A673 (cell line): ENCODE data around the gene TBX3.

Experiments
- EZH2 ChIP-seq: fragments of 200-600 bp; sonication (generic); IDR thresholded peaks from 2 replicates; pipeline ENCODE4 v1.6.1; 2017; ENCODE audit warnings: borderline replicate concordance, low read depth, mild to moderate bottlenecking, mixed read lengths, antibody characterized with exemption, low read length; ENCODE audit not compliant: poor library complexity, severe bottlenecking
- TF ChIP-seq, protein P1 (sequence below): fragments of 300-800, 200-600 bp; sonication (generic); conservative IDR thresholded peaks from 2 replicates; pipeline ENCODE4 v1.5.1; 2017; ENCODE audit warnings: low read depth, mild to moderate bottlenecking, antibody characterized with exemption, low read length, moderate library complexity, mixed read lengths

DNA sequence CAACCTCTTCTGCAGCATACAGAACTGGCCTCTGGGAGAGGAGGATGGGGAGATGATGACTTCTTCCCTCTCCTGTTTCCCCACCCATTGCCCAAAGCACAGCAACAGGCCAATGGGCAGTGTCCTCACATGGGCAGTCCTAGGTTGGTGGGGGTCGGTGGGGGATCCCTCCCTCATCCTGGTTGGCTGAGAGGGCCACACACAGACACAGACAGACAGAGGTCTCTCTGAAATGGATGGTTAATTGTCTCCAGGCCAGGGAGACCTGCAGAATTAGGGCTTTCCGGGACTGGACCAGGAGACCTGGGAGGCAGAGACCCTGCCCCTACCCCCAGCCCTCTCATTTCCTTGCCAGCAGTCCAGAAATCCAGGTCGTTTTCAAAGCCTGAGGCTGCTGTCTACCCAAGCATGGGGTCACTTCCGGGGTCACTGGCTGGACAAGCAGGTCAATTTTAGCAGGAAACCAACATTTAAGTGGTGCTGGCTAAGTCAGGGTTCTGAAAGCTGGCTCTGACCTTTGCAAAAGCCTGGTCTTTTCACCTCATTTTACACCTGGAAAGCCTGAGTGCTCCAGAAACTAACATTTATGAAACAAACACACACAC, 48.6 kb upstream of the TBX3 start:
- TF ChIP-seq, protein P1, sequence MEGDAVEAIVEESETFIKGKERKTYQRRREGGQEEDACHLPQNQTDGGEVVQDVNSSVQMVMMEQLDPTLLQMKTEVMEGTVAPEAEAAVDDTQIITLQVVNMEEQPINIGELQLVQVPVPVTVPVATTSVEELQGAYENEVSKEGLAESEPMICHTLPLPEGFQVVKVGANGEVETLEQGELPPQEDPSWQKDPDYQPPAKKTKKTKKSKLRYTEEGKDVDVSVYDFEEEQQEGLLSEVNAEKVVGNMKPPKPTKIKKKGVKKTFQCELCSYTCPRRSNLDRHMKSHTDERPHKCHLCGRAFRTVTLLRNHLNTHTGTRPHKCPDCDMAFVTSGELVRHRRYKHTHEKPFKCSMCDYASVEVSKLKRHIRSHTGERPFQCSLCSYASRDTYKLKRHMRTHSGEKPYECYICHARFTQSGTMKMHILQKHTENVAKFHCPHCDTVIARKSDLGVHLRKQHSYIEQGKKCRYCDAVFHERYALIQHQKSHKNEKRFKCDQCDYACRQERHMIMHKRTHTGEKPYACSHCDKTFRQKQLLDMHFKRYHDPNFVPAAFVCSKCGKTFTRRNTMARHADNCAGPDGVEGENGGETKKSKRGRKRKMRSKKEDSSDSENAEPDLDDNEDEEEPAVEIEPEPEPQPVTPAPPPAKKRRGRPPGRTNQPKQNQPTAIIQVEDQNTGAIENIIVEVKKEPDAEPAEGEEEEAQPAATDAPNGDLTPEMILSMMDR, result no peak
- TF ChIP-seq EZH2, result no peak
